Measurements from ENCODE around the gene PDE4B. TPM values are rescaled to one million over a fixed set of nuclear protein-coding genes. Genes with fewer than 3 reads are reported as not detected.

The PDE4B gene
- polyA plus RNA-seq, 4 donors: 1.1 to 5.2 (median 3.7) TPM

DNA sequence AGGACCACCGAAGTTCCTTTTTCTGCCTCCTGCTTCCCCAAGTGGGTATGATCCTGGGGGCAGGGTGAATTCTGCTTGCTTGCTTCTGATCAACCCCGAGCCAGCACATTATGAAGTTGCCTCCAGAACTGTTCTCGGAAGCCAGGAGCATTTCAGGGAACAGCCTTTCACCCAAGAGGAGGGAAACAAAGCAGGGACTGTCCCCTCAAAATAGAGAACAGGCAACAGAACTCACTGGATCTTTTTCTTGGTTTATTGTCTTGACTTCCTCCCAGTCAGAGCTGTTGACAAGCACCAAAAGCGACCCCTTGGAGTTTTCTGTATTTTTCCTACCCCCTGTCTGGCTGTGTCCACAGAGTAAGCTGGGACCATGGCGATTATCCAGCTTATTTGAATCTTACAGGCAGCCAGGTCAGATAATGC, 482.9 kb downstream of the PDE4B start:
- Histone ChIP-seq H3K27ac (ENCODE audit: low read depth in 1 of 3, low read length in 2 of 3) (peak overlapping the region in 2 of 3 donors; percentile 27 to 38), H3K4me1 (ENCODE audit: control insufficient read depth in 3 of 3, insufficient read depth in 2 of 3, low read depth in 1 of 3, low read length in 2 of 3) (peaks cover 2 to 19% (median 5%) of the 10 kb centered on the region in 3 donors), H3K9me3 (ENCODE audit: control insufficient read depth in 2 of 2, insufficient read depth in 1 of 2, low read depth in 1 of 2, low read length in 1 of 2) (no peaks in the 10 kb centered on the region), H3K36me3 (ENCODE audit: control insufficient read depth in 3 of 3, insufficient read depth in 2 of 3, low read depth in 1 of 3, low read length in 3 of 3) (no peaks in the 10 kb centered on the region), H3K4me3 (ENCODE audit: low read depth in 1 of 3, low read length in 3 of 3) (no peak overlapping the region), H3K27me3 (ENCODE audit: control insufficient read depth in 3 of 3, insufficient read depth in 3 of 3, low read length in 3 of 3) (no peaks in the 10 kb centered on the region)
- FAIRE-seq (no peak), DNase-seq (no peak)
- WGBS, 3 donors: 58 to 89% (median 76%) methylated on average over 5 of the region's 5 CpGs

DNA sequence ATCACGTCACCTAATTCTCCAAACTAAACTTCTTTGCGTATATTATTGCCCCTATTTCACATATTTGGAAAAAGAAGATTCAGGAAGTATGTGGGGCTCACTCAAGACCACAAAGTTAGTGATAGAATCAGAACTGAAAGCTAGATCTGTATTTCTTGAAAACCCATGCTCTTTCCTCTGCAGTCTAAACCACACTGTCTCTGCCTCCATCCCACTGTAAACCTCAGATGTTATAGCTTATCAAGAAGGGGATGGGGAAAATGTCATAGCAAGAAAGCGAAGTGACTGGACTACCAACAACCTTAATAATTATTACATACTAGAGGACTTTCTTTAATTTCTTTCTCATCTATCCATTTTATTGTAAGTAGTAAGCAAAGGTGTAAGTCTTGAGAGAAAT, 483.5 kb downstream of the PDE4B start:
- H3K27me3 ChIP-seq (ENCODE audit: control insufficient read depth in 3 of 3, insufficient read depth in 3 of 3, low read length in 3 of 3): no peaks in the 10 kb centered on the region
- H3K9me3 ChIP-seq (ENCODE audit: control insufficient read depth in 2 of 2, insufficient read depth in 1 of 2, low read depth in 1 of 2, low read length in 1 of 2): no peaks in the 10 kb centered on the region
- WGBS, 3 donors: 57 to 77% (median 62%) methylated on average over 3 of the region's 3 CpGs
- H3K4me3 ChIP-seq (ENCODE audit: low read depth in 1 of 3, low read length in 3 of 3): no peak overlapping the region
- peak overlapping the region in 2 of 3 donors; percentile 27 to 38 for H3K27ac ChIP-seq (ENCODE audit: low read depth in 1 of 3, low read length in 2 of 3)
- DNase-seq (peak in 1 of 2 donors; percentile 52), FAIRE-seq (no peak)
- H3K36me3 ChIP-seq (ENCODE audit: control insufficient read depth in 3 of 3, insufficient read depth in 2 of 3, low read depth in 1 of 3, low read length in 3 of 3): no peaks in the 10 kb centered on the region
- H3K4me1 ChIP-seq (ENCODE audit: control insufficient read depth in 3 of 3, insufficient read depth in 2 of 3, low read depth in 1 of 3, low read length in 2 of 3): peaks cover 2 to 19% (median 5%) of the 10 kb centered on the region in 3 donors

DNA sequence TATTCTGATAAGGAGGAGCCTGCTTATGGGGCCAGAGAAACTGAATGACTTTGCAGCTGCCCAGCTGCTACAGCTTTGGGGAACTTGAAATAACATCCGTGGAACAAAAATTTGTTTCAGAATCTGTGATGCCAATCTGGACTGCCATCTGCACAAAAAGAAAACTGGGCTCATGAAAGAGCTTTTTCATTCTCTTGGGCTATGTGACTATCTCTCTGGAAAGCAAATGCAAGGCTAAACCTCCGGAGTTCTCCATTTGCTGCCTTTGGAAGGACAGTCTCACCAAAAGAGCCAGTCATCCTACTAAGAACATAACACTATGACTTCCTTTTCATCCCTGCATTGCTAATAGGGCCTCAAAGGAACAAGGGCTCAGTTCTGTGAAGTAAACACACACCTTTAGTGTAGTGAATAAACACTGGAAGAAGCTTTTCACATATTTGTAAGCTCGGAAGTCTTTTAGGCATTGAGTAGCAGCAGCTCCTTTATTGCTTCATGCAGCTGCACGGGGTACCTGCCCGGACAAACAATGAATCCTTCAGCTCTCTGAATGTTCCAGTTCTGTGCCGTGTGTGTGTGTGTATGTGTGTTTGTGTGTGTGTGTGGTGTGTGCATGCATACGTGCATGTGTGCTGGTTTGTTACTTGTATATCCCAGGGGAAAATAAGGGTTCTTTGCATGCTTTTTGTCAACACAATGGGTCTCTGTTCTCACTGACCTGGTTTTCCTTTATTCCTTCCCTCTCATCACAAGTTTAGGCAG, 485.7 kb downstream of the PDE4B start:
- Histone ChIP-seq H3K4me3 (ENCODE audit: low read depth in 1 of 3, low read length in 3 of 3) (no peak overlapping the region), H3K27ac (ENCODE audit: low read depth in 1 of 3, low read length in 2 of 3) (peak overlapping the region in 1 of 3 donors; percentile 50), H3K4me1 (ENCODE audit: control insufficient read depth in 3 of 3, insufficient read depth in 2 of 3, low read depth in 1 of 3, low read length in 2 of 3) (peaks cover 0 to 13% (median 0%) of the 10 kb centered on the region in 3 donors), H3K9me3 (ENCODE audit: control insufficient read depth in 2 of 2, insufficient read depth in 1 of 2, low read depth in 1 of 2, low read length in 1 of 2) (no peaks in the 10 kb centered on the region), H3K36me3 (ENCODE audit: control insufficient read depth in 3 of 3, insufficient read depth in 2 of 3, low read depth in 1 of 3, low read length in 3 of 3) (no peaks in the 10 kb centered on the region), H3K27me3 (ENCODE audit: control insufficient read depth in 3 of 3, insufficient read depth in 3 of 3, low read length in 3 of 3) (no peaks in the 10 kb centered on the region)
- DNase-seq (no peak), FAIRE-seq (no peak)
- WGBS, 3 donors: 22 to 54% (median 43%) methylated on average over 7 of the region's 7 CpGs

DNA sequence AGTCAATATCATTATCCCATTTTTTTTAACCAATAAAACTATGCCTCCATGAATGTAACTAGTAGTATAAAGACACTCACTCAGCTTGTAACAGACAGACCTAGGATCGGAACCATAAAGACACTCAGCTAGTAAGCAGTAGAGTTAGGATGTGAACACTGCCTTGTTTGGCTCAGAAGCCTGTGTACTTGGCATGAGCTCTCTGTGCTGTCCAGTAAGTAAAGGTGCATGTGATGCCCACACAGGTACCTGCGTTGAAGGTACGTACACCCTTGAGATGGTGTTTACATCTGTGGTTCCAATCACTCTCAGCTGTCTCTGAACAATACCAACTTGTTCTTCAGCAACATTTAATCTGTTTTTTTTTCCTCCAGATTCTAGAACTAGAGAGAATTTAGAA, 489.1 kb downstream of the PDE4B start:
- DNase-seq (no peak), FAIRE-seq (no peak)
- Histone ChIP-seq H3K27ac (ENCODE audit: low read depth in 1 of 3, low read length in 2 of 3) (peak overlapping the region in 1 of 3 donors; percentile 78), H3K36me3 (ENCODE audit: control insufficient read depth in 3 of 3, insufficient read depth in 2 of 3, low read depth in 1 of 3, low read length in 3 of 3) (no peaks in the 10 kb centered on the region), H3K27me3 (ENCODE audit: control insufficient read depth in 3 of 3, insufficient read depth in 3 of 3, low read length in 3 of 3) (no peaks in the 10 kb centered on the region), H3K4me3 (ENCODE audit: low read depth in 1 of 3, low read length in 3 of 3) (no peak overlapping the region), H3K9me3 (ENCODE audit: control insufficient read depth in 2 of 2, insufficient read depth in 1 of 2, low read depth in 1 of 2, low read length in 1 of 2) (no peaks in the 10 kb centered on the region), H3K4me1 (ENCODE audit: control insufficient read depth in 3 of 3, insufficient read depth in 2 of 3, low read depth in 1 of 3, low read length in 2 of 3) (peaks cover 0 to 4% (median 0%) of the 10 kb centered on the region in 3 donors)
- WGBS, 3 donors: 94 to 98% (median 96%) methylated on average over 3 of the region's 3 CpGs

DNA sequence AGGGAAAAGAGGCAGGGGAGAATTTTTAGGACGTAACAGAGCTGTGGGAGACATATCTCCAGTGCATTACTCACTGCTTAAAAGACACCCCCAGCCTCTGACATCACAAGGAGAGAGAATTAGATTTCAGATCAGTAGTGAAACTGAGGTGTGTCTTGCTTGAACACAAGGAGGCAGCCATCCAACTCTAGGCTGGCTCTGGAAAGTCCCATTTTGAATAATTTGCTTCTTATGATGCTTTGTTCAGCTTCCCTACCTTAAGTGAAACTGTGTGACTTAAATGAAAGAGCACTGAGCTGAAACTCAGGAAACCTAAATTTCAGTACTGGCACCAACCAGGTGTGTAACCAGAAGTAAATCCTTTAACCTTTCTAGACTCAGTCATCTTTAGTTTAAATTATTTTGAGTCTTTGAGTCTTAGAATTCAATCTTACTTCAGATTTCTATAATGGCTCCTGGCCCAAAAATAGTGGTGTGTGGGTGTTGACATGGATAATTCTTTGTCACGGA, 489.7 kb downstream of the PDE4B start:
- FAIRE-seq (no peak), DNase-seq (no peak)
- Histone ChIP-seq H3K4me1 (ENCODE audit: control insufficient read depth in 3 of 3, insufficient read depth in 2 of 3, low read depth in 1 of 3, low read length in 2 of 3) (peaks cover 0 to 4% (median 0%) of the 10 kb centered on the region in 3 donors), H3K27ac (ENCODE audit: low read depth in 1 of 3, low read length in 2 of 3) (peak overlapping the region in 1 of 3 donors; percentile 78), H3K27me3 (ENCODE audit: control insufficient read depth in 3 of 3, insufficient read depth in 3 of 3, low read length in 3 of 3) (no peaks in the 10 kb centered on the region), H3K4me3 (ENCODE audit: low read depth in 1 of 3, low read length in 3 of 3) (no peak overlapping the region), H3K36me3 (ENCODE audit: control insufficient read depth in 3 of 3, insufficient read depth in 2 of 3, low read depth in 1 of 3, low read length in 3 of 3) (no peaks in the 10 kb centered on the region), H3K9me3 (ENCODE audit: control insufficient read depth in 2 of 2, insufficient read depth in 1 of 2, low read depth in 1 of 2, low read length in 1 of 2) (no peaks in the 10 kb centered on the region)
- 52 to 61% (median 52%) methylated on average over 2 of the region's 2 CpGs for WGBS, 3 donors

DNA sequence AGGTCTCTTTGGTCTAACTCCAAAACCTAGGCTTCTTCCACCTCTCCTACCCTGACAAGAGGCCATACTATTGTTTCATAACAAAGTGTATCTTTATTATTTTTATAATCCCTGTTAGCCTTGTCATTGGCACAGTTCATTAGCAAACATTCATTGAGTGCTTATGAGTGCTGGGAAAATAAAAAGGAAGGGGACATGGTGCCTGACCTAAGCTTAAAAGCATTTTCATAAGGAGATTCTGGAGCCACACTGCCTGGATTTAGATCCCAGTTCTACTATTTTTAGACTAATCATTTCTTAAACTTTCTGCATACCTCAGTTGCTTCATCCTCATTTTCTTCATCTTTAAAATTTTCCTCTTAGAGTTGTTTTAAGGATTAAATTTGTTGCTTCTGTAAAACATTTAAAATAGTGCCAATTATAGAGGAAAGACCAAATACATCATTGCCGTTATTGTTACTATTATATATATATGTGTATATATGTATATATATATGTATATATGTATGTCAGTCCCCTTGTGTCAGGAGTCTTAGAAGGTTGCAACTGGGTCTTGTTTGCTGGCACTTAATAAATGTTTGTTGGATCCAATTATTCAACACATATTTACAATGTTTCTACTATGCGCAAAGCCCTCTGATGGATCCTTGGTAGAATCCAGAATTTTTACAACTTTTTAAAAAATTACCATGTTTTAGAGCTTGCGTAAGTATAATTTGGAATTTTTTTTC, 490.4 kb downstream of the PDE4B start:
- Histone ChIP-seq H3K27me3 (ENCODE audit: control insufficient read depth in 3 of 3, insufficient read depth in 3 of 3, low read length in 3 of 3) (no peaks in the 10 kb centered on the region), H3K4me3 (ENCODE audit: low read depth in 1 of 3, low read length in 3 of 3) (no peak overlapping the region), H3K27ac (ENCODE audit: low read depth in 1 of 3, low read length in 2 of 3) (peak overlapping the region in 1 of 3 donors; percentile 66), H3K9me3 (ENCODE audit: control insufficient read depth in 2 of 2, insufficient read depth in 1 of 2, low read depth in 1 of 2, low read length in 1 of 2) (no peaks in the 10 kb centered on the region), H3K36me3 (ENCODE audit: control insufficient read depth in 3 of 3, insufficient read depth in 2 of 3, low read depth in 1 of 3, low read length in 3 of 3) (no peaks in the 10 kb centered on the region), H3K4me1 (ENCODE audit: control insufficient read depth in 3 of 3, insufficient read depth in 2 of 3, low read depth in 1 of 3, low read length in 2 of 3) (peaks cover 0 to 4% (median 0%) of the 10 kb centered on the region in 3 donors)
- 80 to 96% (median 90%) methylated on average over 3 of the region's 3 CpGs for WGBS, 3 donors
- DNase-seq: no peak
- no peak for FAIRE-seq

DNA sequence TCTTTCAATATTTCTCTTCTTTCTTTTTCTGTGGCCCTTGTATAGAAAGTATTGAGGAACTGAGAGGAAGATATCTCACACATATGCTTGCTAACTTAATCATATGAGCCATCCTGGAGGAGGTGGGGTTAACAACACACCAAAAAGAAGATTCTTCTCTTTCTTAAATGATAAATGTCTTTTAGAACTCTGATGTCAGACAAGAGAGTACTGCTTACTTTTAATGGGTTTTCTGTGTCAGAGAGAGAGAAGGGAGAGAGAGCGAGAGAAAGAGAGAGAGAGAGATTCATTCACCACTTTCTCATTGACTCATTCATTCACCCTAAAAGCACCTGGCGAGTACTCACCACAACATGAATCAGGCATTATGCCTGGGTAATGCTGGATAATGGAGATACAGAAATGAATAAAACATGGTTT, 490.9 kb downstream of the PDE4B start:
- H3K9me3 ChIP-seq (ENCODE audit: control insufficient read depth in 2 of 2, insufficient read depth in 1 of 2, low read depth in 1 of 2, low read length in 1 of 2): no peaks in the 10 kb centered on the region
- no peak overlapping the region for H3K4me3 ChIP-seq (ENCODE audit: low read depth in 1 of 3, low read length in 3 of 3)
- FAIRE-seq (no peak), DNase-seq (no peak)
- 67 to 87% (median 78%) methylated on average over 2 of the region's 2 CpGs for WGBS, 3 donors
- H3K4me1 ChIP-seq (ENCODE audit: control insufficient read depth in 3 of 3, insufficient read depth in 2 of 3, low read depth in 1 of 3, low read length in 2 of 3): peaks cover 0 to 2% (median 0%) of the 10 kb centered on the region in 3 donors
- H3K27me3 ChIP-seq (ENCODE audit: control insufficient read depth in 3 of 3, insufficient read depth in 3 of 3, low read length in 3 of 3): no peaks in the 10 kb centered on the region
- H3K36me3 ChIP-seq (ENCODE audit: control insufficient read depth in 3 of 3, insufficient read depth in 2 of 3, low read depth in 1 of 3, low read length in 3 of 3): no peaks in the 10 kb centered on the region
- H3K27ac ChIP-seq (ENCODE audit: low read depth in 1 of 3, low read length in 2 of 3): no peak overlapping the region

DNA sequence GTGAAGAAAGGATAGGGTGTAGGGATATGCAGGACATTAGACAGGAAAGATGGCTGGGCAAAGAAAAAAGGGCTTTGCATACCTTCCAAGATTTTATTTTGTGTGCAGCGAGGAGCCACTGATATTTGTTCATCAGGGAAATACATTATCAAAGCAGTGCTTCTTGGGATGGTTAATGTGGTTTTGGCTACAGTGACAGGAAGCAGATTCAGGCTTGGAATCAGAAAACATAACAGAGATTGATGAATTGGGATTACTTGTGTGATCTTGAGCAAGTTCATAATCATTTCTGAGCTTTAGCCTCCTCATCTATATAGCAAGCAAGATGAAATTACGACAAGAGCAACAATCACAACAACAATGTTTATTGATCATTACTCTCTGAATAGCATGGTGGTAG, 492.1 kb downstream of the PDE4B start:
- Histone ChIP-seq H3K4me3 (ENCODE audit: low read depth in 1 of 3, low read length in 3 of 3) (no peak overlapping the region), H3K36me3 (ENCODE audit: control insufficient read depth in 3 of 3, insufficient read depth in 2 of 3, low read depth in 1 of 3, low read length in 3 of 3) (no peaks in the 10 kb centered on the region), H3K27me3 (ENCODE audit: control insufficient read depth in 3 of 3, insufficient read depth in 3 of 3, low read length in 3 of 3) (no peaks in the 10 kb centered on the region), H3K4me1 (ENCODE audit: control insufficient read depth in 3 of 3, insufficient read depth in 2 of 3, low read depth in 1 of 3, low read length in 2 of 3) (no peaks in the 10 kb centered on the region), H3K27ac (ENCODE audit: low read depth in 1 of 3, low read length in 2 of 3) (no peak overlapping the region), H3K9me3 (ENCODE audit: control insufficient read depth in 2 of 2, insufficient read depth in 1 of 2, low read depth in 1 of 2, low read length in 1 of 2) (no peaks in the 10 kb centered on the region)
- FAIRE-seq (no peak), DNase-seq (no peak)
- 57 to 87% (median 87%) methylated on average over 2 of the region's 2 CpGs for WGBS, 3 donors
